Activated CD4-positive, CD25-positive, alpha-beta regulatory T cell treated with anti-CD3 and anti-CD28 coated beads, Interleukin-2, amount 50 U/mL, for 24 hours (primary cell): Measurements from ENCODE around the gene HK3.

Experiments used
- ATAC-seq, 2 donors: fragments of 150-1000 bp; cut with Tn5 transposase; one replicate each; pipeline ENCODE4 v1.10.0; 2021; ENCODE audit warnings: mild to moderate bottlenecking in 1 of 2, moderate library complexity in 1 of 2

Gene HK3, protein sequence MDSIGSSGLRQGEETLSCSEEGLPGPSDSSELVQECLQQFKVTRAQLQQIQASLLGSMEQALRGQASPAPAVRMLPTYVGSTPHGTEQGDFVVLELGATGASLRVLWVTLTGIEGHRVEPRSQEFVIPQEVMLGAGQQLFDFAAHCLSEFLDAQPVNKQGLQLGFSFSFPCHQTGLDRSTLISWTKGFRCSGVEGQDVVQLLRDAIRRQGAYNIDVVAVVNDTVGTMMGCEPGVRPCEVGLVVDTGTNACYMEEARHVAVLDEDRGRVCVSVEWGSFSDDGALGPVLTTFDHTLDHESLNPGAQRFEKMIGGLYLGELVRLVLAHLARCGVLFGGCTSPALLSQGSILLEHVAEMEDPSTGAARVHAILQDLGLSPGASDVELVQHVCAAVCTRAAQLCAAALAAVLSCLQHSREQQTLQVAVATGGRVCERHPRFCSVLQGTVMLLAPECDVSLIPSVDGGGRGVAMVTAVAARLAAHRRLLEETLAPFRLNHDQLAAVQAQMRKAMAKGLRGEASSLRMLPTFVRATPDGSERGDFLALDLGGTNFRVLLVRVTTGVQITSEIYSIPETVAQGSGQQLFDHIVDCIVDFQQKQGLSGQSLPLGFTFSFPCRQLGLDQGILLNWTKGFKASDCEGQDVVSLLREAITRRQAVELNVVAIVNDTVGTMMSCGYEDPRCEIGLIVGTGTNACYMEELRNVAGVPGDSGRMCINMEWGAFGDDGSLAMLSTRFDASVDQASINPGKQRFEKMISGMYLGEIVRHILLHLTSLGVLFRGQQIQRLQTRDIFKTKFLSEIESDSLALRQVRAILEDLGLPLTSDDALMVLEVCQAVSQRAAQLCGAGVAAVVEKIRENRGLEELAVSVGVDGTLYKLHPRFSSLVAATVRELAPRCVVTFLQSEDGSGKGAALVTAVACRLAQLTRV

GRCh38 chr5:176899296-176899891 lies at the start of gene HK3:
TSS of gene HK3 (minus strand) at chr5:176899346. CDS start at chr5:176896159, 3,187 bp downstream.
- ATAC-seq, result no peak

GRCh38 chr5:176948458-176948857 lies 49.3 kb upstream of the HK3 start:
- no peak for ATAC-seq

- no peak for ATAC-seq
Measured at GRCh38 chr5:176947847-176948246, 48.7 kb upstream of the HK3 start.

DNA sequence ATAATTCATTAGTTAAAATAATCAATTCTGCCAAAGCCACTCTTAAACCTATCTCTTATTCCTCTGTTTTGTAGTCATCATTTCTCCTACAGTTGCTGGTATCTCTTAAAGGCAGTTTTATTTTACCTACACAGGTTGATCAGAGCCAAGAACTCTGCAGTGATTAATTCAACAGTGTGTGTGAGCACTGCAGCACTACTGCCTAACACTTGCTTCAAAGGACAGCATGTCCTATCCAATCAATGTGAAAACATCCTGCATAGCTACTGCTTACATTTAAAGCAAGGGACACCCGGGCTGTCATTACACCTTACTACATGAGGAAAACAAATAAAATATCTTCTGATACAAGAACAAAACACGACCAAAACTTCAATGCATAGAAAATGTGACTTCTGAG lies 45.1 kb upstream of the HK3 start:
- no peak for ATAC-seq

- no peak for ATAC-seq
Measured at GRCh38 chr5:176943816-176944215, 44.7 kb upstream of the HK3 start.

DNA sequence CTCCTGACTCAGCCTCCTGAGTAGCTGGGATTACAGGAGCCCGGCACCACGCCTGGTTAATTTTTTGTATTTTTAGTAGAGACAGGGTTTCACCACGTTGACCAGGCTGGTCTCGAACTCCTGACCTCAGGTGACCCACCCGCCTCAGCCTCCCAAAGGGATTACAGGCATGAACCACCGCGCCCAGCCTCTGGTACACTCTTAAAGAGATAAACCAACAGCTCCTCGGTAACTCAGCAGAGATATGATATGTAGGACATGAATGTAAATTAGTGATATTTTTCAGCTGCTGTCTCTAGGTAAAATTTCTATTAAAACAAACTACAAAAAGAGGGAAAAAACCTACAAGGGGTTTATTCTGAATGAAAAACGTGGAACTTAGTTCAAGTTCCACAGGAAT lies 42.8 kb upstream of the HK3 start:
- no peak for ATAC-seq

DNA sequence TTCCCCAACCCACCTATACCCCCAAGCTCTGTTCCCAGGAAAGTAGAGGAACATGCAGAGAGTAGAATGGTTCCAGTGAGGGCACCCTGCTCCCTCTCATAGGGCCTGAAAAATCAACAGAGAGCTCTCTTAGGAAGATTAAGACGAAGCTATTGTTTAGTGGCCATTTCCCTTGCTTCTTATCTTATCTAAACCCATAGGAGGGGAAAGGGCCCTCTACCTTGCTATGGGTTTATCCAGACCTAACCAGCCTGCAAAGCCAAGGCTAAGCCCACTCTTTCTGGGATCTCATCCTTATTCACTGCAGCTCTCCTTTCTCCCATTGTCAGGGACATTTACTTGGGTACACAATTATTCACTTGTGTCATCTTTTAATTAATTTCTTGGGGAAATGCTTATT lies 39.3 kb upstream of the HK3 start:
- ATAC-seq, result no peak

- no peak for ATAC-seq
Measured at GRCh38 chr5:176935017-176935416, 35.9 kb upstream of the HK3 start.

- no peak for ATAC-seq
Measured at GRCh38 chr5:176934309-176934930, 35.3 kb upstream of the HK3 start.

DNA sequence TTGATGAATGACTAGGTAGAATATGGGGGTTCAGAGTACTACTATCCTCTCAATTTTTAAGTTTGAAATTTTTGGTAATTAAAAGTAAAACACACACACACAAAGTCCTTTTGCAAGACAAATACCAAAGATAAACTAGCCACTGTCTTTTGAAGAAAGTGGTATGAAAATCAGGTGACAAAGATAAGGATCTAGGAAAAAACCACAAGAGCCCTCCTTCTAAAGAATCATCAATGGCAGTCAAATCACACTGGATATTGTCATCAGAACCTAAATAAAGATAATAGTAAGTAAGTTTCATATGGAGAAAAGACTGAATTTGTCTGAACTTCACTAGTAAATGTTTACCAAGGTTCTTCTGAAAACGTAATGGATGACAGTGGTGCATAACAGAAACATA lies 30.5 kb upstream of the HK3 start:
- ATAC-seq, result no peak

GRCh38 chr5:176927562-176927961 lies 28.4 kb upstream of the HK3 start:
- no peak for ATAC-seq

DNA sequence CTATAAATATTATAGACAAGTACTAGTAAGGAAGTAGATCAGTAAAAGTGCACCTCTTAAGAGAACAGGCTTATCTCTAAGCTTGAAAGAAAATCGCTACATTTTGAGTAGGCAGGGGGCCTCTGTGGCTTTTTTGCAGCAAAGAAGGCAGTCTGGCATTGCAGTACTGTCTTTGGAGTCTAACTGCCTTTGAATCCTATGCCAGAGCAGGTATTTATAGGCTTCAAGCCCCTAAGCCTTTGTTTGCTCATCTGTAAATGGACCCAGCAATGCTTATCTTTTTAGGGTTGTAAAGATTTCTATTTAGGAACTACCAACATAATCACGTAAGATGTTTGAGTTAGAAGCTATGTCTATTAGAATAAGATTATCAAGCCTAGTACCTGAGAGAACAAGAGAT lies 23.7 kb upstream of the HK3 start:
- ATAC-seq, result no peak

DNA sequence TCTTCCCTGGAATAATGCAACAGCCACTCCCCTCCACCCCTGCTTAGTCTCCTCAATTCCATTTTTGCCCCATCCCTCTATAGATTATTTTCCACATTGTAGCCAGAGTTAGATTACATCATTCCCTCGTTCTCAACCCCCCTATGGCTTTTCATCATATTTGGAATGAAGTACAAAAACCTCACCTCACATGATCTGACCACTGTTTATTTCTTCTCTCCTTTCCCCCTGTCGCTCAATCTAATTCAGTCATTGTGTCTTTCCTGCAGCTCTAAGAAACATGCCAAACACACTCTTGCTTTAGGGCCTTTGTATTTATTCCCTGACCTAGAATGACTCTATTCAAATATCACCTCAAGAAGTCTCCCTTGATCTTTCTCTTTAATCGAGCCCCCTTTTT lies 22.6 kb upstream of the HK3 start:
- no peak for ATAC-seq

DNA sequence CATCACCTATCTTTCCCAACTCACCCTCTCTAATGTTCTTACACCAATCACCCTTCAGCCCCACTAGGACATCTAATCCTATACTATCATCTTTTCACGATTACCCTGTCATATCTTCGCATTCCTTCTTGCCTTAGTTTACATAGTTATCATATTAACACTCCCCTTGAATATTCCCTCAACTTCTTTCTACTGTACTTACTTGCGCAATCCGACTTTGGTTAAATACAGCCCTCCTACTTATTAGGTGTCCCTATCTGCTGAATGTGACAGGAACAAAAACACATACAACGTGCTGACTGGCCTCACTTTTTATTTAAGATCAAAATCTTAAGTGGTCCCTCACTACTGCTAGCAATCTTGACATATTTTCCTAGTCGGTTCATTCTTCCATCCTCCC lies 19.5 kb upstream of the HK3 start:
- no peak for ATAC-seq

GRCh38 chr5:176916337-176916736 lies 17.2 kb upstream of the HK3 start:
- ATAC-seq, result no peak

DNA sequence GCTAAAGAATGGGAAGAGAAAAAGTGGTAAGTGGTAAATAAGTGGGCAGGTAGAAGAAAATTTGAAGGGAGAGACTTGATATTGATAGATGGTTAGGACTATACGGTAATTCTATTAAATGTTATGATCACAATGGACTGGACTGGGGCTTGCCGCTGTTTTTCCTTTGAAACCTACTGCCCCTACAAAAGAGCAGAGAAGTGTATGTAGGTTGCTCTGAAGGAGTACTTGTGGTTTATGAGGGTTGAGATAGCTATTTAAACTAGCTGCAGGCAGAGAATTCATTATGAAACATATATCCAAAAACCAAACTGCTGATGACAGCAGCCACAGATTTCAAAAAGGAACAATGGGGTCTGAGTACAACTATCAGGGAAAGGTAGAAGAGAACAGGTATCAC lies 16.8 kb upstream of the HK3 start:
- ATAC-seq, result no peak

DNA sequence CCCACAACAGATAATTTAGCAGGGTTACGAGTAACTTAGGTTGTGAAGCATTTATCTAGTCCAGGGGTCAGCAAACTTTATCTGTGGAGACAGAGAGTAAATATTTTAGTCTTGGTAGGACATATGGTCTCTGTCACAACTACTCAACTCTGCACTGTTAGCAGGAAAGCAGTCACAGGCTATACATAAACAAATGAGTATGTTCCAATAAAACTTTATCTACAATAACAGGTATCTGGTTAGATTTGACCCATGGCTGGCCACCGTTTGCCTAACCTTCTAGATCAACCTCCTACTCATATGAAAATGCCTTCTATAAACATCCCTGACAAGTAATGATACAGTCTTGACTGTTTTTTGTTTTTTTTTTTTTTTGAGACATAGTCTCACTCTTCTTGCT lies 13.0 kb upstream of the HK3 start:
- no peak for ATAC-seq

GRCh38 chr5:176908675-176909368 lies 9.7 kb upstream of the HK3 start:
- no peak for ATAC-seq

GRCh38 chr5:176906796-176907195 lies 7.7 kb upstream of the HK3 start:
- no peak for ATAC-seq

- ATAC-seq, result no peak
Measured at GRCh38 chr5:176906126-176906525, 7.0 kb upstream of the HK3 start.

DNA sequence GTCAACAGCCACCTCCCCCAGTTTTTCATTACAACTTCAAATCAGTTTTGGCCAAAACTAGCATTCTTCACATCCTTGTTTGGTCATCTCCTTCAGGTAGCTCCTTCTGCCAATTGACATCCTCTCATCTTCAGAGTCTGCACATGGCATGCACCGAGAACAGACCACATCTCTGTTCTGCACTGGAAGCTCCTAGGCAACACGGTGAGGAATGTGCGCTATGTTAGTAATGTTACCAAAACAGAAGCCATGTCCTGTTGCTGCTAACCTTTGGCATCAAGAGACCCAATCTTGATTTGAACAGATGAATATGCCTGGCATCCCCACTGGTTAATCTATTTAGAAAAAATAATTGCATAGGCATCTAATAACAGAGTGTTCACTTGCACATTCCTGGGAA lies 5.1 kb upstream of the HK3 start:
- no peak for ATAC-seq

DNA sequence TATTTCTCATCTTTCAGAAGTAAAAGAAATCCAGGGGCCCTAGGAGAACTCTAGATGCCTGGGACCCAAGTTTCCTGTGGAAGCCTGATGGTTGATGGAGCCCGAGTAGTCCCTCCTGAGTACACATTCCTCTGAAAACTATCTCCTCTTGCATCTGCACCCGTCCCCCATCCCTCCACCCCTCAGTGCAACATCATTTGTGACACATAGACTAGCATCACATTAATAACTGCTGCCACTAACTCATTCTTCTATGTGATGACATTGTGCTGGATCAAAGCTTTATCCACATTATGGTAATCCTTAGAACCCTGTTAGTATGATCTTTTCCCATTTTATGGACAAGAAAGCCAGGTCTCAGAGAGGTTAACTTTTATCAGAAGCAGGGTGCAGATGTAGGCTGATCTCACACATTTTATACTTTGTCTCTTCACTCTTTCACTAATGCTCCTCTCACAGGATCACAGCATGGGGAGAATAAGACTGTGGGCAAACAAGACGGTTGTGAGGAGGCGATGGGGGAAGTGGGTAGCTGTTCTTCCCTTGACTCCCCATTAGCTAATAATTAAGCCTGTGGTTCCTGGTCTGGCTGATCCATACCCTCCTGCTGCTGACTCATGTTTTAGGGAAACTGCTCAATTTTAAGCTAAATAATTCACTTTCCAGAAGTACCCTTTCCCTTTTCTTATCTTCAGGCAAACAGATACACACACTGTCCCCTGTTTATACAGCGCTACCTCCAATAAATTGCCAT lies 3.9 kb upstream of the HK3 start:
- no peak for ATAC-seq
